ENCODE measurements around the gene DPH2. TPM values are rescaled to one million over a fixed set of nuclear protein-coding genes. Genes with fewer than 3 reads are reported as not detected.

Gene DPH2
- total RNA-seq, 4 donors from 2014 or later: 23.5 to 41.9 (median 32.5) TPM

DNA sequence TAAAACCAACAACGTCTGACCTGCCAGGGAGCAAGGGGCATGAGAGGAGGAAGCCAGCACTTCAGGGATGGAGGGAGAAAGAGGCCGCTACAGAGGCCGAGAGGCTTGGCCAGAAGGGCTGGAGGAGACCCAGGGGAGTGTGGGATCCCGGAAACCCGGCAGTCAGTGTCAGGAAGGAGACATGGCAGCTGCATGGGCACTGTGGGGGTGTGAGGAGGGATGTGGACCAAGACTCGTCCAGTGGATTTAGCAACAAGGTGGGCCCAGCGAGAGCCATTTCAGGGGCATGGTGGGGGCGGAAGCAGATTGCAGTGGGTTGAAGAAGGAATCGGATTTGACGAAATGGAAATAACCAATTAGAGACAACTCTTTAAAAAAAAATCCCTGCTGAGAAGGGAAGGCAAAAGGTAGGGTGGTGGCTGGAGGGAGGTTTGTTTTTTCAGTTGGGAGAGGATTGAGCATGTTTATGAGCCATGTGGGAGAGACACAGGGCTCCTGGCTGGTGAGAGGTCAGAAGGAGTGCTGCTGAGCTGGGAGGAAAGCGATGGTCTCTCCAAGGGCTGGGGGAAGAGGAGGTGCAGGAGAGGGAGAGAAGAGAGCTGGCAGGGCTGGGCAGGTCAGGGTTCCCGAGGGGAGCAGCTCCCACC lies 13.6 kb downstream of the DPH2 start:
- no peak overlapping the region for H3K27ac ChIP-seq
- 77 to 83% methylated on average over 8 to 12 of the region's 12 CpGs for WGBS, 2 donors (ENCODE audit: low coverage in 1 of 2)
- H3K4me3 ChIP-seq: no peak overlapping the region
- TF ChIP-seq CTCF (IDR thresholded peaks at IDR 0.05) (no peak), POLR2A (IDR thresholded peaks at IDR 0.05) (no peak), EP300 (IDR thresholded peaks at IDR 0.05) (no peak), POLR2AphosphoS5 (IDR thresholded peaks at IDR 0.05) (no peak)
- H3K27me3 ChIP-seq: no peaks in the 10 kb centered on the region
- H3K9me3 ChIP-seq: no peaks in the 10 kb centered on the region
- peaks cover 4 to 26% (median 15%) of the 10 kb centered on the region in 3 donors for H3K4me1 ChIP-seq
- no peak for ATAC-seq
- peaks cover 0 to 44% of the 10 kb centered on the region in 2 donors for H3K36me3 ChIP-seq

GRCh38 chr1:43984855-43985254 lies 15.0 kb downstream of the DPH2 start:
- no peaks in the 10 kb centered on the region for H3K27me3 ChIP-seq
- no peak overlapping the region for H3K27ac ChIP-seq
- no peaks in the 10 kb centered on the region for H3K9me3 ChIP-seq
- no peak overlapping the region for H3K4me3 ChIP-seq
- TF ChIP-seq CTCF (IDR thresholded peaks at IDR 0.05) (no peak), POLR2AphosphoS5 (IDR thresholded peaks at IDR 0.05) (no peak)
- peaks cover 0 to 44% of the 10 kb centered on the region in 2 donors for H3K36me3 ChIP-seq
- 100% methylated on average over 1 of the region's 16 CpGs for WGBS, 2 donors (ENCODE audit: low coverage in 1 of 2)
- H3K4me1 ChIP-seq: peaks cover 4 to 15% (median 8%) of the 10 kb centered on the region in 3 donors
- no peak for ATAC-seq

DNA sequence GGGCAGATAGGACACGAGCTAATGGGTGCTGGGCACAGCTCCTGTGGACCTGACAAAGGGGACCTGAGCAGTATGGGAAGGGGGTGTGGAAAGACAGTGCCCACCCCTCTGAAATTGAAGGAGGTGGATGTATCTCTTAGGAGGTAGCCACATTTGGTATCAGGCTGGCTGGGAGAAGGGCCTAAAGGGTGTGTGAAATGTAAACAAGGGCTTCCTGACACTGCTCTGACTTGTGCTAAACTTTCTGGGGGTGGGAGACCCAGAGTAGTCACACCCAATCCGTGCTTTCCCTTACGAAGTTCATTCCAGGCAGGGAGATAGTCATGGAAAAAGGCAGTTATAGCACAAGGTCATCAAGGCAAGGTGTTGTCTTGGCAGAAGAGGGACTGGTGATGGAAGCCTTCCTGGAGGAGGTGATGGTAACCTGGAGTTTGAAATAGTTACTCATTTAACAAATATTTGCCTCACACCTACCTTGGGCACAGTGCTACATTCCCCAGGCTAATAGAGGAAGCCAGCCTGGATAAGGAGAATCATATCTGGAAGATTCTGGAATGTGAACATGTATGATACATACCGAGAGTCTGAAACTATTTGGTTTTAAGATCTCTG lies 16.3 kb downstream of the DPH2 start:
- no peak overlapping the region for H3K4me3 ChIP-seq
- peaks cover 0 to 42% of the 10 kb centered on the region in 2 donors for H3K36me3 ChIP-seq
- H3K27ac ChIP-seq: no peak overlapping the region
- no peaks in the 10 kb centered on the region for H3K9me3 ChIP-seq
- H3K4me1 ChIP-seq: peaks cover 0 to 11% (median 6%) of the 10 kb centered on the region in 3 donors
- no peaks in the 10 kb centered on the region for H3K27me3 ChIP-seq
- WGBS, 2 donors (ENCODE audit: low coverage in 1 of 2): 55 to 89% methylated on average over 4 of the region's 4 CpGs
- TF ChIP-seq POLR2A (IDR thresholded peaks at IDR 0.05): no peak
- TF ChIP-seq EP300 (IDR thresholded peaks at IDR 0.05): no peak
- no peak for TF ChIP-seq POLR2AphosphoS5 (IDR thresholded peaks at IDR 0.05)
- no peak for TF ChIP-seq CTCF (IDR thresholded peaks at IDR 0.05)
- ATAC-seq: no peak

DNA sequence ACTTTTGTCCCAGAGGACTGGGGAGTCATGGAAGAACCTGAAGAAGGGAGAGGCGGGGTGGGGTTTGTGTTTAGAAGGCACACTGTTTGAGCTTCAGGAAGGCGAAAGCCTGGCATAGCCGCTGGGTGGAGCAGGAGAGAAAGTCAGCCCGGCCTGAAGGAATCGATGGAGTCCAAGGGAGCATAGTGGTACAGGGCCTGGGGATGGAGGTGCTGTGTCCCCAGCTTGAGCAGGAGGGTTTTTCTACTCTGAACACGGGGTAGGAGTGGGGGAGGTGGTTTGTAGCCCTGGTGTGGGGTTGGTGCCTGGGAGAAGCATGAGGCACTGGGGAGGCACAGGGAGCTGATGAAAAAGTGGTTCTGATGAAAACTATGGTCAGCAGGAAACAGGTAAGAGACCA lies 16.9 kb downstream of the DPH2 start:
- H3K4me3 ChIP-seq: no peak overlapping the region
- ATAC-seq: no peak
- 52 to 58% methylated on average over 2 to 6 of the region's 6 CpGs for WGBS, 2 donors (ENCODE audit: low coverage in 1 of 2)

More for the DNA sequence above, 16.9 kb downstream of the DPH2 start:
- H3K27ac ChIP-seq: no peak overlapping the region
- TF ChIP-seq POLR2A (IDR thresholded peaks at IDR 0.05) (no peak), CTCF (IDR thresholded peaks at IDR 0.05) (no peak), EP300 (IDR thresholded peaks at IDR 0.05) (no peak), POLR2AphosphoS5 (IDR thresholded peaks at IDR 0.05) (no peak)
- H3K4me1 ChIP-seq: peaks cover 0 to 11% (median 7%) of the 10 kb centered on the region in 3 donors
- H3K9me3 ChIP-seq: no peaks in the 10 kb centered on the region
- H3K27me3 ChIP-seq: no peaks in the 10 kb centered on the region
- peaks cover 0 to 36% of the 10 kb centered on the region in 2 donors for H3K36me3 ChIP-seq

Data from gastroesophageal sphincter (tissue), 4 donors.